SJSA1 (cell line): ENCODE measurements around the gene CAPN7. TPM values are rescaled to one million over a fixed set of nuclear protein-coding genes. Genes with fewer than 3 reads are reported as not detected.
A peak's percentile ranks its signal among the peaks of the same experiment; 100 is the strongest.

Experiments
- DNase-seq, 2 experiments: peaks; one replicate each; pipeline ENCODE4 v3.0.0-alpha.2; 2015 to 2020; ENCODE audit warnings: low spot score in 2 of 2, low read depth in 1 of 2
- H3K27ac ChIP-seq: fragments of 250-450 bp; sonication (Bioruptor Pico); 2 replicates; pipeline ENCODE4 v1.5.1; 2020; ENCODE audit warnings: mild to moderate bottlenecking, moderate library complexity
- H3K27me3 ChIP-seq: fragments of 250-450 bp; sonication (Bioruptor Pico); replicated peaks from 2 replicates; pipeline ENCODE4 v1.5.1; 2020; ENCODE audit warnings: mild to moderate bottlenecking, moderate library complexity
- H3K36me3 ChIP-seq: fragments of 250-450 bp; sonication (Bioruptor Pico); 2 replicates; pipeline ENCODE4 v1.5.1; 2020; ENCODE audit warnings: mild to moderate bottlenecking
- H3K4me1 ChIP-seq: fragments of 250-450 bp; sonication (Bioruptor Pico); replicated peaks from 2 replicates; pipeline ENCODE4 v1.6.1; 2021; ENCODE audit warnings: mild to moderate bottlenecking
- H3K4me3 ChIP-seq: fragments of 250-450 bp; sonication (Bioruptor Pico); 2 replicates; pipeline ENCODE4 v1.5.1; 2020; ENCODE audit warnings: mild to moderate bottlenecking
- H3K9me3 ChIP-seq: fragments of 250-450 bp; sonication (Bioruptor Pico); replicated peaks from 2 replicates; pipeline ENCODE4 v1.5.1; 2020; ENCODE audit warnings: mild to moderate bottlenecking
- total RNA-seq: library from RNA; depleted of rRNA; stranded (reverse); fragments of >200 nt; shearing (Covaris generic); gene quantifications from 2 replicates; pipeline ENCODE4 v1.2.3, GENCODE V29; 2014

CAPN7 gene
- total RNA-seq, 1 experiment from 2014 or later, result 20.0 TPM

DNA sequence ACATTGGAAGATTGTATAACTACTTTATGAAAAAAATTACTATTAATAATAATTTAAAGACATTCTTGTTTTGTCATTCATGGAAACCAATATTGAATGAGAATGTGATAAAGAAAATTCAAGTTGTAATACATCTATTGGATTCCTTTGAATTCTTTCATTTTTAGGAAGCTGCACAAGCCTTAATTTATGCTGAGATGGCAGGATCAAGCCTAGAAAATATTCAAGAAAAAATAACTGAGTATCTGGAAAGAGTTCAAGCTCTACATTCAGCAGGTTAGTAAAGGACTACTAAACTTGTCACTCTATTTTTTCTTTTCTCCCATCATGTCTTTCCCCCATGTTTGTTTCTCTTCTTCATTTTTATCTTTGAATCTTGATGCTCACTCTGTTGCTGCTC lies 5.9 kb downstream of the CAPN7 start:
- Histone ChIP-seq H3K4me1 (peaks cover 4% of the 10 kb centered on the region), H3K27me3 (no peaks in the 10 kb centered on the region), H3K36me3 (peaks cover 52% of the 10 kb centered on the region), H3K27ac (no peak overlapping the region), H3K9me3 (no peaks in the 10 kb centered on the region), H3K4me3 (no peak overlapping the region)
- DNase-seq, result no peak

- Histone ChIP-seq H3K36me3 (peaks cover 69% of the 10 kb centered on the region), H3K27ac (no peak overlapping the region), H3K4me3 (no peak overlapping the region), H3K4me1 (no peaks in the 10 kb centered on the region), H3K9me3 (no peaks in the 10 kb centered on the region), H3K27me3 (no peaks in the 10 kb centered on the region)
- no peak for DNase-seq
Measured at GRCh38 chr3:15214758-15215157, 8.7 kb downstream of the CAPN7 start.

DNA sequence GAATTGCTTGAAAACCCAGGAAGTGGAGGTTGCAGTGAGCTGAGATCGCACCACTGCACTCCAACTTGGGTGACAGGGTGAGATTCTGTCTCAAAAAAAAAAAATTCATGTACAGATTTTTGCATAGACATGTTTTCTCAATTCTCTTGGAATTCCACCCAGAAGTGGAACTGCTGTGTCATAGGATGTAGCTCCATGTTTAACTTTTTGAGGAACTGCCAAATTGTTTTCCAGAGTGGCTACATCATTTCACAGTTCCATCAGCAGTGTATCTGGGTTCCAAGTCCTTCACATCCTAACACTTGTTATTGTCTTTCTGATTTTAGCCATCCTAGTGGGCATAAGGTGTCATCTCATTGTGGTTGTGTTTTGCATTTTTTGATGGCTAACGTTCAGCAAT lies 9.9 kb downstream of the CAPN7 start:
- H3K27ac ChIP-seq, result no peak overlapping the region

DNA sequence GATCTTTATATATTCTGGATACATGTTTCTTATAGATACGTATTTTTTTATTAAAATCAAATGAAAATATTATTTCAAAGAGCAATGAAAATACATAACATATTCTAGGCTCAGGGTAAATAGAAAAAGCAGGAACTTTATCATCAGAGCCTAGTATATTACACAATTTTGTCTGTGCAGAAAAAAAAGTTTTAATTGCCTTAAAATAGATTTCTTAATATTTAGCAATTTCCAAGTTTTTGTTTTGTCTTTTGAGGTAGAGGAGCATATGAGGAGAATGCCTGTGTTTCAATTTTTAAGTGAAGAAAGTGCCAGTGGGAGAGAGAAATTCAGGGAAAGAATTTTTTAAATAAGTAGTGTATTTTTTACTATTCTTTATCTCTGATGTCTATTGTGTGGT lies 10.5 kb downstream of the CAPN7 start:
- H3K4me3 ChIP-seq, result no peak overlapping the region
- no peak for DNase-seq
- no peaks in the 10 kb centered on the region for H3K4me1 ChIP-seq
- H3K27ac ChIP-seq, result no peak overlapping the region
- no peaks in the 10 kb centered on the region for H3K9me3 ChIP-seq
- H3K27me3 ChIP-seq, result no peaks in the 10 kb centered on the region
- peaks cover 71% of the 10 kb centered on the region for H3K36me3 ChIP-seq

More for the DNA sequence above, 9.9 kb downstream of the CAPN7 start:
- Histone ChIP-seq H3K4me3 (no peak overlapping the region), H3K27me3 (no peaks in the 10 kb centered on the region), H3K36me3 (peaks cover 72% of the 10 kb centered on the region), H3K9me3 (no peaks in the 10 kb centered on the region), H3K4me1 (no peaks in the 10 kb centered on the region)
- no peak for DNase-seq

DNA sequence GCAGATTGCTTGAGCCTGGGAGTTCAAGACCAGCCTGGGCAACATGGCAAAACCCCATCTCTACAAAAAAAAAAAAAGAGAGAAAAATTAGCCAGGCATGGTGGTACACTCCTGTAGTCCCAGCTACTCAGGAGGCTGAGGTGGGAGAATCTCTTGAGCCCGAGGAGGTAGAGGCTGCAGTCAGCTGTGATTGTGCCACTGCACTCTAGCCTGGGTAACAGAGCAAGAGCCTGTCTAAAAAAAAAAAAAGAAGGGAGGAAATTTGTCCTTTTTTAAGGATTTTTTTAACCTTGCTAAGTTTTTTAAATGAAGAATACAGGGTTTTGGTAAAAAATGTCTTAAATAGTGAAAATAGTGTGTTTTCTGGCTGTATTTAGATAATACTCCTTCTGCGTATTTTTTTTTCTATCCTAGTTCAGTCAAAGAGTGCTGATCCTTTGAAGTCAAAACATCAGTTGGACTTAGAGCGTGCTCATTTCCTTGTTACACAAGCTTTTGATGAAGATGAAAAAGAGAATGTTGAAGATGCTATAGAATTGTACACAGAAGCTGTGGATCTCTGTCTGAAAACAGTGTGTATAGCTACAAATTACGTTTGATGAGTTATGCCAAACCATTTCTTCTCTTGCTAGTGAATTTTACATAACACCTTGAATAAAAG lies 11.1 kb downstream of the CAPN7 start:
- Histone ChIP-seq H3K36me3 (peaks cover 69% of the 10 kb centered on the region), H3K9me3 (no peaks in the 10 kb centered on the region), H3K4me1 (no peaks in the 10 kb centered on the region), H3K27me3 (no peaks in the 10 kb centered on the region), H3K27ac (no peak overlapping the region), H3K4me3 (no peak overlapping the region)
- DNase-seq, result no peak

- DNase-seq, result no peak
- Histone ChIP-seq H3K4me1 (no peaks in the 10 kb centered on the region), H3K27ac (no peak overlapping the region), H3K36me3 (peaks cover 70% of the 10 kb centered on the region), H3K27me3 (no peaks in the 10 kb centered on the region), H3K9me3 (no peaks in the 10 kb centered on the region), H3K4me3 (no peak overlapping the region)
Measured at GRCh38 chr3:15217841-15218267, 11.8 kb downstream of the CAPN7 start.

- no peak for DNase-seq
- peaks cover 68% of the 10 kb centered on the region for H3K36me3 ChIP-seq
Measured at GRCh38 chr3:15218689-15219088, 12.6 kb downstream of the CAPN7 start.

DNA sequence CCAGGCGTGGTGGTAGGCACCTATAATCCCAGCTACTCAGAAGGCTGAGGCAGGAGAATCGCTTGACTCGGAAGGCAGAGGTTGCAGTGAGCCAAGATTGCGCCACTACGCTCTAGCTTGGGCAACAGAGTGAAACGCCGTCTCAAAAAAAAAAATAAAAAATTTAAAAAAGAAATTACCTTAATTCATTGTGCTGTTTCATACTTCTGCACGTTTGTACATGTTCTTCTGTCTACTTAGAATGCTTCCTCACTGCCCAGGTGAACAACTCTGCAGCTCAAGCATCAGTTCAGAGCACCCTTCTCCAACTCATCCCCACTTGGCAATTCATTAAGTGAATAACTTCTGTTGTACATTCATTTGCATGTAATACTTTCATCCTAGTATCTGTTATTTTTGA lies 14.0 kb downstream of the CAPN7 start:
- H3K4me3 ChIP-seq, result no peak overlapping the region
- H3K27me3 ChIP-seq, result no peaks in the 10 kb centered on the region
- H3K27ac ChIP-seq, result no peak overlapping the region
- H3K36me3 ChIP-seq, result peaks cover 72% of the 10 kb centered on the region
- no peaks in the 10 kb centered on the region for H3K9me3 ChIP-seq
- DNase-seq, result no peak
- peaks cover 6% of the 10 kb centered on the region; the same call in 1 of the 2 replicates for H3K4me1 ChIP-seq

More at GRCh38 chr3:15218689-15219088, 12.6 kb downstream of the CAPN7 start:
- H3K9me3 ChIP-seq, result no peaks in the 10 kb centered on the region
- no peaks in the 10 kb centered on the region for H3K27me3 ChIP-seq
- no peak overlapping the region for H3K27ac ChIP-seq
- no peak overlapping the region for H3K4me3 ChIP-seq
- peaks cover 3% of the 10 kb centered on the region; the same call in 1 of the 2 replicates for H3K4me1 ChIP-seq

DNA sequence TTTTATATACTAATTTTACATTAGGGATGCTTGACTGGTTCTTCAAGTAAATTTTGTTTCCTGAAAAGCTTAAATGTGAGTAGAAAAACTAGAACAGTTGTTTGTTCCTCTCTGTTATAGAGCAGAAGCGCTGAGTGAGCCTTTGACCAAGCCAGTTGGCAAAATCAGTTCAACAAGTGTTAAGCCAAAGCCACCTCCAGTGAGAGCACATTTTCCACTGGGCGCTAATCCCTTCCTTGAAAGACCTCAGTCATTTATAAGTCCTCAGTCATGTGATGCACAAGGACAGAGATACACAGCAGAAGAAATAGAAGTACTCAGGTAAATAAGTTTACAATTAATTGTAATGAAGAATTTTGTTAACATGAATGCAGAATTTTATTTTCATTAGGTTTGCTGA lies 14.6 kb downstream of the CAPN7 start:
- peaks cover 74% of the 10 kb centered on the region for H3K36me3 ChIP-seq

DNA sequence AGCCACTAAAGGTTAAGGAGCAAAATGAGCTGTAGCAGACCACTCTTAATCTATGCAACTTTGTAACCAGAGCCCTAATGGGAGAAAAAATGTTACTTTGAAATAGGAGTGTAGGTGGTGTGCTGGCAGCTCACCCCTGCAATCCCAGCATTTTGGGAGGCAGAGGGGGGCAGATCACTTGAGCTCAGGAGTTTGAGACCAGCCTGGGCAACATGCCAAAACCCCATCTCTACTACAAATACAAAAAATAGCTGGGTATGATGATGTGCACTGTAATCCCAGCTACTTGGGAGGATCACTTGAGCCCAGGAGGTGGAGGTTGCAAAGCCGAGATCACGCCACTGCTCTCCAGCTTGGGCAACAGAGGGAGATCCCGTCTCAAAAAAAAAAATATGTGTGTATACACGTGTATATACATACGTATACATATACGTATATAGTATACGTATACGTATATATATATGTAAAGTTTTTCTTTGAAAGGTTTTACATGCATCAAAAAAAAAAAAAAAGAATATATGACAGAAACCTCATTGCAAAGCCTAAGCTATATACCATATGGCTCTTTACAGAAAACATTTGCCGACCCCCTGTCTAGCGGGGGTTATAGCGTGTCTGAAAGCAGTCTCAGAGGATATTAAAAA lies 15.7 kb downstream of the CAPN7 start:
- Histone ChIP-seq H3K27ac (no peak overlapping the region), H3K9me3 (no peaks in the 10 kb centered on the region), H3K4me3 (no peak overlapping the region), H3K36me3 (peaks cover 65% of the 10 kb centered on the region), H3K27me3 (no peaks in the 10 kb centered on the region), H3K4me1 (peaks cover 6% of the 10 kb centered on the region; the same call in 1 of the 2 replicates)
- no peak for DNase-seq

More for the DNA sequence above, 14.6 kb downstream of the CAPN7 start:
- H3K9me3 ChIP-seq, result no peaks in the 10 kb centered on the region
- H3K4me3 ChIP-seq, result no peak overlapping the region
- no peak for DNase-seq
- H3K27ac ChIP-seq, result no peak overlapping the region
- no peaks in the 10 kb centered on the region for H3K27me3 ChIP-seq
- peaks cover 6% of the 10 kb centered on the region; the same call in 1 of the 2 replicates for H3K4me1 ChIP-seq

DNA sequence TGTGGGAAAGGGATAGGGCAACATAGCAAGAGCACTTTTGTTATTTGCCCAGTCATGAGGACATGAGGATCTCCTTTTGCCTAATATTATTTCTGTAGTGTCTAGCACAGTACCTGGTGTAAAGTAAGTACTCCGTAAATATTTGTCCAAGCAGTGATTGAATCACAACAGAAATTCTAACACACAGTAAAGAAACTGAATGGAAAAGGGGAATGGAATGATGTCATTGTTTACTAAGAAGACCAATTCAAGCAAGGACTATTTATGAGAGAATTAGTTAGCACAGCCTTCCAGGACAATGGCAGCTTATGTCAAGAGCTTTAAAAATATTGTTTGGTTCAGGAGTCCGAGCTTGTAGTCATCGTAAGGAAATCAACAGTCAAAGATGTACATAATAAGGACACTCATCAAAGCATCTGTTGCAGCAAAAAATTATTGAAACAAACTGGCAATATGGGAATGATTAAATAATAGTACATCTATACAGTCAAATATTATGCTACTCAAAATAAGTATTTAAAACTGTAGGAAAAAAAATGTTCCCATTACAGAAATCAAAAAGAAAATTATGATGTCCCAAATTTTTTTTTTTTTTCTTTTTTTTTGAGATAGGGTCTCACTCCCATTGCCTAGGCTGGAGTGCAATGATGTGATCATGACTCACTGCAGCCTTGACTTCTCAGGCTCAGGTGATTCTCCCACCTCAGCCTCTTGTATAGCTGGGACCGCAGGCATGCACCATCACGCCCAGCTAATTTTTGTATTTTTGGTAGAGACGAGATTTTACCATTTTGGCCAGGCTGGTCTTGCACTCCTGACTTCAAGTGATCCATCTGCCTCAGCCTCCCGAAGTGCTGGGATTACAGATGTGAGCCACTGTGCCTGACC lies 17.9 kb downstream of the CAPN7 start:
- Histone ChIP-seq H3K4me3 (no peak overlapping the region), H3K27ac (no peak overlapping the region), H3K9me3 (no peaks in the 10 kb centered on the region), H3K27me3 (no peaks in the 10 kb centered on the region), H3K4me1 (peaks cover 6% of the 10 kb centered on the region; the same call in 1 of the 2 replicates), H3K36me3 (peaks cover 60% of the 10 kb centered on the region)
- DNase-seq, result peak in 1 of 2 experiments; percentile 58

DNA sequence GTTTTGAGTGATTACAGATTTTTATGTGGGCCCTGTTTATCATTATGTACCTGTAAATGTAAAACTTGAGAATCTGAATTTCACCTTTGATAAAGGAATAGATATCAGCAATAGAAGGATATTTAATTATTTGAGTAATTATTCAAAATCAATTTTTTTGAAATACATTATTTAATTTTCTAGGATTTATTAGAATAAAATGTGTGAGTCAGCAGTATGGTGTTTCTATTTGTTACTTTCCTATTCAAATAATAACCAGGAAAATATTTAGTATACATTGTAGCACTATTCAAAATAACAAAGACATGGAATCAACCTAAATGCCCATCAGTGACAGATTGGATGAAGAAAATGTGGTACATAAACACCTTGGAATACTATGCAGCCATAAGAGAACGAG lies 22.1 kb downstream of the CAPN7 start:
- H3K36me3 ChIP-seq, result peaks cover 62% of the 10 kb centered on the region
- H3K27ac ChIP-seq, result no peak overlapping the region
- DNase-seq, result no peak
- H3K27me3 ChIP-seq, result no peaks in the 10 kb centered on the region
- H3K9me3 ChIP-seq, result no peaks in the 10 kb centered on the region
- H3K4me1 ChIP-seq, result peaks cover 6% of the 10 kb centered on the region; the same call in 1 of the 2 replicates
- no peak overlapping the region for H3K4me3 ChIP-seq

DNA sequence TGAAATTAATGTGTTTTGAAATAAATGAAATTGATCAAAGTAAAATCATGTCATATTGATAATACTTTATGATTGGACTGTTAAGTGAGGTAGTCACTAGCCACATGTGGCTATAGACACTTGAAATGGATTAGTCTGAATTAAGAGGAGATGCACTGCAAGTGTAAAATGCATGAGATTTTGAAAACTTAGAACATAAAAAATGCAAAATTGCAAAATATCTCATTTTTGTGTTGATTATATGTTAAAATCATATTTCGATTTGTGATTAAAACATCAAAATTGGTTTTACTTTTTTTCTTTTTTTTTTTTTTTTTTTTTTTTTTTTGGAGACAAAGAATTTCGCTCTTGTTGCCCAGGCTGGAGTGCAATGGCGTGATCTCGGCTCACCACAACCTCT lies 23.2 kb downstream of the CAPN7 start:
- Histone ChIP-seq H3K4me3 (no peak overlapping the region), H3K27me3 (no peaks in the 10 kb centered on the region), H3K36me3 (peaks cover 69% of the 10 kb centered on the region), H3K9me3 (no peaks in the 10 kb centered on the region), H3K27ac (no peak overlapping the region), H3K4me1 (no peaks in the 10 kb centered on the region)
- no peak for DNase-seq

- H3K27ac ChIP-seq, result no peak overlapping the region
- no peaks in the 10 kb centered on the region; the same call in 1 of the 2 replicates for H3K27me3 ChIP-seq
- no peaks in the 10 kb centered on the region for H3K9me3 ChIP-seq
- DNase-seq, result no peak
- H3K4me3 ChIP-seq, result no peak overlapping the region
- H3K4me1 ChIP-seq, result no peaks in the 10 kb centered on the region
- H3K36me3 ChIP-seq, result peaks cover 77% of the 10 kb centered on the region
Measured at GRCh38 chr3:15241341-15241740, 35.3 kb downstream of the CAPN7 start.
